Measurements from ENCODE around the gene AGAP1. TPM values are rescaled to one million over a fixed set of nuclear protein-coding genes. Genes with fewer than 3 reads are reported as not detected.

Gene AGAP1
- total RNA-seq, 4 donors from 2014 or later = 13.7 to 18.5 (median 17.1) TPM

DNA sequence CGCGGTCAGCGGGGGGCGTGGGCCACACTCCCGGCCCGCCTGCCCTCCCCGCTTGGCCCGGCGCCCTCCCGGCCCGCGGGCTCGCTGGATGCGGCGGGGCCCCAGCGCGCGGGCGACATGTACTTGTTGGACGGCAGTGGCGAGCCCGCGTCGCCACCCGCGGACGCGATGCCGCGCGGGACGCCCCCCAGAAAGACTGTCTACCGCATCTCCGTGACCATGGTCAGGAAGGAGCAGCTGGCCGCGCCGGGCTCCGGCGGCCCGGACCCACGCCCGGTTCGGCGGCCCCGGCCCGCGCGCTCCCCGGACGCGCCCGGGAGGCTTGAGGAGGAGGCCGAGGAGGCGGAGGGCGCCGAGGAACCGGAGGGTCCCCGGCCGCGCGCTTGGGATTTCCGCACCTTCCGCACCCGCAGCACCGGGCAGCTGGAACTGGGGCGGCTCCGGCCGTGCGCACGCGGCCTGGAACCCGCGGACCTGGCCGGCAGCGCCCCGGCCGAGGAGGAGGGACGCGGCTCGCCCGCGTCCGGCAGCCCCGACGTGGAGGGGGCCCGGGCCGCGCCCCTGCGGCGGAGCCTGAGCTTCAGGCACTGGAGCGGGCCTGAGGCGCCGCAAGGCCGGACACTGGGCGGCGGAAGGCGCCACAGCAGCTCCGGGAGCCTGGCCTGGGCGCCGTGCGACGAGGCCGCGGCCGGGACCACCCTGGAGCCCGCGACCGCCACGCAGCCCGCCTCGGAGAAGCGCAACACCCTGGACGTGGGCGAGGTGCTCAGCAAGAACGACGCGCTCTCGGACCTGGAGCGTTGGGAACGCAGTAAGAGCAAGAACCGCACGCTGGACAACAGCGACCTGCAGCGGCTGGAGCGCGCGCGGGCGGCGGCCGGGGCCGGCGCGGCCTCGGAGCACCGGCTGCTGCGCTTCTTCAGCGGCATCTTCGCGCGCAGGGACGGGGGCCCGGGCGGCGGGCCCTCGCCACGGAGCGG, 176.4 kb downstream of the AGAP1 start:
- TF ChIP-seq POLR2A (IDR thresholded peaks at IDR 0.05) = no peak
- TF ChIP-seq, protein P1, sequence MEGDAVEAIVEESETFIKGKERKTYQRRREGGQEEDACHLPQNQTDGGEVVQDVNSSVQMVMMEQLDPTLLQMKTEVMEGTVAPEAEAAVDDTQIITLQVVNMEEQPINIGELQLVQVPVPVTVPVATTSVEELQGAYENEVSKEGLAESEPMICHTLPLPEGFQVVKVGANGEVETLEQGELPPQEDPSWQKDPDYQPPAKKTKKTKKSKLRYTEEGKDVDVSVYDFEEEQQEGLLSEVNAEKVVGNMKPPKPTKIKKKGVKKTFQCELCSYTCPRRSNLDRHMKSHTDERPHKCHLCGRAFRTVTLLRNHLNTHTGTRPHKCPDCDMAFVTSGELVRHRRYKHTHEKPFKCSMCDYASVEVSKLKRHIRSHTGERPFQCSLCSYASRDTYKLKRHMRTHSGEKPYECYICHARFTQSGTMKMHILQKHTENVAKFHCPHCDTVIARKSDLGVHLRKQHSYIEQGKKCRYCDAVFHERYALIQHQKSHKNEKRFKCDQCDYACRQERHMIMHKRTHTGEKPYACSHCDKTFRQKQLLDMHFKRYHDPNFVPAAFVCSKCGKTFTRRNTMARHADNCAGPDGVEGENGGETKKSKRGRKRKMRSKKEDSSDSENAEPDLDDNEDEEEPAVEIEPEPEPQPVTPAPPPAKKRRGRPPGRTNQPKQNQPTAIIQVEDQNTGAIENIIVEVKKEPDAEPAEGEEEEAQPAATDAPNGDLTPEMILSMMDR (IDR thresholded peaks at IDR 0.05) = no peak
- DNase-seq (ENCODE audit: low spot score in 2 of 2) = peak in 1 of 2 donors; percentile 93
- H3K4me3 ChIP-seq (ENCODE audit: low read depth, poor library complexity, severe bottlenecking) = peak overlapping the region; percentile 38
- intact Hi-C loops (cut with DNase I; ENCODE audit: low total_unique reads) = loop anchor here (5.0 kb wide), 1 partner anchor 73 kb away; no protein-coding TSS in a partner anchor
- WGBS, 2 donors = 1 to 3% methylated on average over 13 to 44 of the region's 148 CpGs

DNA sequence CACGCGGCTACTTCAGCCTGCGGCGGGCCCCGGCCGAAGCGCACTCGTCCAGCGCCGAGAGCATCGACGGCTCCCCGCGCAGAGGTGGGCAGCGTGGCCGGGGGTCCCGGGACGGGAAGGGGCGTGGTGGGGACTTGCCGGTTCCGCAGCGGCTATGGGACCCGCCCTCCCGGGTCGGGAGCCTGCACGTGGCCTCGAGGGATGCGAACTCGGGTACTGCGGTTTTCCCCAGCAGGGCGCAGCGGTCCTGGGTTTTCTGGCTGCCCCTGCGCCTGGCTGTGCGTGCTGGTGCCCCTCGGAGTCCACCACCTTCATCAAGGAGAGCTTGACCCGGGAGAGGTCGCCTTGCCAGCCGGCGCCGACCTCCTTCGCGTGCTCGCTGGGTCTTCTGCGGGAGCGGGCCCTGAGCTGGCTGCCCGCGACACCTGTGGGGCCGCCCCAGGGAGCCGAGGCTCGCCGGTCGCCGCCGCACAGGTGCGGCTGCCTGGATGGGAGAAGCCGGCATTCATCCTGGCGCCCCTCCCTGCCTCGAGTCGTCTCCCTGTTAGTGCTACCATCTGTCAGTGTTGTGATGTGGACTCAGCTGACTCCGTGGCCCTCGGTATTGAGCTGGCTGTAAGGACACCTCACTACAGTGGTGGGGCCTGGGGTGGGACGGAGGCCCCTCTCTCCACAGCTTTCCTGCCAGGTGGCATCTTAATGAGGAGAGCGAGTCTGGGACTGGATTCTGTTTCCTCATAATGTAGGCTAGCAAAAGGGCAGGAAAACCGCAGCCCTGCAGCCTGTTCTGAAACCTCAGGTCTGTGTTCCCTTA, 177.3 kb downstream of the AGAP1 start:
- DNase-seq (ENCODE audit: low spot score in 2 of 2) = no peak
- H3K4me3 ChIP-seq (ENCODE audit: low read depth, poor library complexity, severe bottlenecking) = peak overlapping the region; percentile 38
- intact Hi-C loops (cut with DNase I; ENCODE audit: low total_unique reads) = loop anchor here (5.0 kb wide), 1 partner anchor 74 kb away; no protein-coding TSS in a partner anchor
- 31 to 43% methylated on average over 31 to 49 of the region's 64 CpGs for WGBS, 2 donors
- TF ChIP-seq POLR2A (IDR thresholded peaks at IDR 0.05) = no peak
- TF ChIP-seq, protein P1 (IDR thresholded peaks at IDR 0.05) = no peak

DNA sequence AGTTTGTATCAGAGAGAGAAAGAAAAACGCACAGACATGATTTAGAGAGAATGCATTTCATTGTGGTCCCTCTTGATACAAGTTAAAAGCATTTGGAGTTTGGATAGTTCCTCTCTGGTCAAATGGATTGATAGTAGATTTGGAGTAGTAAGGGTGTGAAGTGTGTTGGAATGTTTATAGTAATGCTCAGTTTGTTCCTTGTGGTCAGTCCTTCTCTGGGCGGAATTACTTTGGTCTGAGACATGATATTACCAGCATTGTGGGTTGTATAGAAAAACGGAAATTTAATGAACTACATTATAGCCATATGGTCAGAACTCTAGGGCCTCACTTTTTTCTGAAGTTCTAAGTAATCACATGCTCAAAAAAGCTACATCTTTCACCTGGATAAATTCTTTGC, 178.9 kb downstream of the AGAP1 start:
- WGBS, 2 donors = 62 to 67% methylated on average over 3 of the region's 3 CpGs
- TF ChIP-seq, protein P1 (IDR thresholded peaks at IDR 0.05) = no peak
- TF ChIP-seq POLR2A (IDR thresholded peaks at IDR 0.05) = no peak
- H3K4me3 ChIP-seq (ENCODE audit: low read depth, poor library complexity, severe bottlenecking) = no peak overlapping the region
- no peak for DNase-seq (ENCODE audit: low spot score in 2 of 2)
- intact Hi-C loops (cut with DNase I; ENCODE audit: low total_unique reads) = loop anchor here (5.0 kb wide), 1 partner anchor 75 kb away; no protein-coding TSS in a partner anchor

DNA sequence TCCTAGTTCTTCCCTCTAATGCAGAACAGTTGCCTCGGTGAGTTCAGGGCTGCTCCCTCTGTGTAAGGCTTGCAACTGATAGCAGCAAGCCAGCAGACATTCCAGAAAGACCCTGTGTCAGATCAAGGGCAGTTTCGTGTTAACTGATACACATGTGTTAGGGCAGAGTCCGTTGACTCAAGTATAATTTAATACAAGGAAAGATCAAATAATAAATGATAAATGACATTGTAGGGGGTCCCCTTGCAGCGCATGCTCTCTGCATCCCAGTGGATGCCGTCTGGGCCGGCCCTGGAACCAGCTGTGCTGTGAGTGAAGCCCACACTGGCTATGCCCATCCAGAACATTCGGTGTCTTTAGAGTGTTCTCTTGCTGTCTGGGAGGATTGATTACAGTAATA, 180.3 kb downstream of the AGAP1 start:
- DNase-seq (ENCODE audit: low spot score in 2 of 2) = no peak
- TF ChIP-seq, protein P1 (IDR thresholded peaks at IDR 0.05) = no peak
- no peak for TF ChIP-seq POLR2A (IDR thresholded peaks at IDR 0.05)
- H3K4me3 ChIP-seq (ENCODE audit: low read depth, poor library complexity, severe bottlenecking) = no peak overlapping the region
- 44 to 49% methylated on average over 7 of the region's 7 CpGs for WGBS, 2 donors
- intact Hi-C loops (cut with DNase I; ENCODE audit: low total_unique reads) = loop anchor here (5.0 kb wide), 1 partner anchor 77 kb away; no protein-coding TSS in a partner anchor

DNA sequence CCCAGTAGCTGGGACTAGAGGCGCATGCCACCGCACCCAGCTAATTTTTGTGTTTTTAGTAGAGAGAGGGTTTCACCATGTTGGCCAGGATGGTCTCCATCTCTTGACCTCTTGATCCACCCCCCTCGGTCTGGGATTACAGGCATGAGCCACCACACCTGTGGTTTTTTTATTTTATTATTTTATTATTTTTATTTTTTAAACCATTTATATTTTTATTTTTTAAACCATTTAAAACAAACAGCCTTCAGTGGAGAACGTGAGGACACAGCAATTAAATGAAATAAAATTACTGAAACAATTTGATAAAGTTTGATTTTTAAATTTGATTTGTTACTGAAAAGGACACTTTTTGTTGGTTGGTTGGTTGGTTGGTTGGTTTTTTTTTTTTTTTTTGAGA, 181.0 kb downstream of the AGAP1 start:
- no peak for DNase-seq (ENCODE audit: low spot score in 2 of 2)
- intact Hi-C loops (cut with DNase I; ENCODE audit: low total_unique reads) = loop anchor here (5.0 kb wide), 1 partner anchor 78 kb away; no protein-coding TSS in a partner anchor
- H3K4me3 ChIP-seq (ENCODE audit: low read depth, poor library complexity, severe bottlenecking) = no peak overlapping the region
- no peak for TF ChIP-seq POLR2A (IDR thresholded peaks at IDR 0.05)
- TF ChIP-seq, protein P1 (IDR thresholded peaks at IDR 0.05) = no peak
- 89 to 93% methylated on average over 4 of the region's 4 CpGs for WGBS, 2 donors
